NCI-H187 (cell line): ENCODE measurements around the gene SCNN1G.
"Not testable (repeated sequence)": the region's sequence is repeated elsewhere in the genome, so short reads cannot be mapped to it uniquely, and the experiment has no call there.

Source experiments
- DNase-seq, 2 experiments: peaks; one replicate each; lab custom pipeline; 2025; lab: John Stamatoyannopoulos, UW

Gene SCNN1G

DNA sequence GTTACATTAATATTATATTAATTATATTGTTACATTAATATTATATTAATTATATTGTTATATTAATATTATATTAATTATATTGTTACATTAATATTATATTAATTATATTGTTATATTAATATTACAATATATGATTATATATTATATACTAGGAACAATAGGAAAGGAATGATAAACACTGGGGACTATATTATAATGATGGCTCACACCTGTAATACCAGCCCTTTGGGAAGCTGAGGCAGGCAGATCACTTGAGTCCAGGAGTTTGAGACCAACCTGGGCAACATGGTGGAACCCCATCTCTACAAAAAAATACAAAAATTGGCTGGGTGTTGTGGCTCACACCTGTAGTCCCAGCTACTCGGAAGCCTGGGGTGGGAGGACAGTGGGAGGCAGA, 71.1 kb downstream of the SCNN1G start:
- not testable (repeated sequence) for DNase-seq

DNA sequence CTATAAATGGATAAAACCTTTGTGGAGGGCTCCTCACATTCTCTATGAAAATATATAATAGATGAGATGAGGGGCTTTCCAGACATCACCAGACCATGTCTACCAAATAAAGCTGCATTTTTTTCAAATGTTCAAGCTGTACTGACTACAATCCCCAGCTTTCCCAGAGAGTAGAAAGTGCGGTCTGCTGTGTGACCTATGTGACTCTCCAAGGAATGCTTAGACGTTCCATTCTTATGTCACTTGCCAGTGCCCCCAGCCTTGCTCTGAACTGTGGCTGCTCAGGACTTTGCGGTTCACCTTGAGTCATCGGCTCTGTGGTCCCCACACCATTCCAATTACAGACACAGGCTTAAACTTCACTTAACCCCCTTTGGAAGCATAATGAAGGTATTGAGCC, 71.8 kb downstream of the SCNN1G start:
- no peak for DNase-seq

DNA sequence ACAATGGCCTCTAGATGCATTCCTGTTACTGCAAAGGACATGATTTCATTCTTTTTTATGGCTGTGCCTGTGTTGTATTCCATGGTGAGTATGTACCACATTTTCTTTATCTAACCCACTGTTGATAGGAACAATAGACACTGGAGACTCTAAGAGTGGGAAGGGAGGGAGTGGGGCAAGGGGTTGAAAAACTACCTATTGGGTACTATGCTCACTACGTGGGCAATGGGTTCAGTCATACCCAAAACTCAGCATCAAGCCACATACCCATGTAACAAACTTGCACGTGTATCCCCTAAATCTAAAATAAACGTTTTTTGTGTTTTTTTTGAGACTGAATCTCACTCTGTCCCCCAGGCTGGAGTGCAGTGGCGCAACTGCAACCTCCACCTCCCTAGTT, 72.5 kb downstream of the SCNN1G start:
- no peak for DNase-seq

GRCh38 chr16:23256440-23256839, 73.9 kb downstream of the SCNN1G start:
- DNase-seq, result no peak

DNA sequence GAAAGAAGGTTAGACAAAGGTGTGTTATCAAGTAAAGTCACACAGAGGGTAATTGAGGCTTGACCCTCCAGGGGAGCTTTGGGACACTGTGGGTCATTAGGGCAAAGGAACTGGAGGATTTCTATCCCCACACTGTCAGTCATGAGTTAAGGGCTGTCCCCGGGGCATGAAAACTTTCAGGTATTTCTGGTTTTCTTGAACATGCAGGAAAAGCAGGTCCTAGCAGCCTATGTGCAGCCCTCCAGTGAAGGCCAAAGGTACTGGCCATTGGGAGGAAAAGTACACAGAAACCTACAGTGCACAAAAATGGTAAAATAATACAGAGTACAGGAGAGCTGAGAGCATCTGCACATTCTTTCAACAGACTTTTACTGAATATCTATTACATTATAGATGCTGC, 75.1 kb downstream of the SCNN1G start:
- no peak for DNase-seq

DNA sequence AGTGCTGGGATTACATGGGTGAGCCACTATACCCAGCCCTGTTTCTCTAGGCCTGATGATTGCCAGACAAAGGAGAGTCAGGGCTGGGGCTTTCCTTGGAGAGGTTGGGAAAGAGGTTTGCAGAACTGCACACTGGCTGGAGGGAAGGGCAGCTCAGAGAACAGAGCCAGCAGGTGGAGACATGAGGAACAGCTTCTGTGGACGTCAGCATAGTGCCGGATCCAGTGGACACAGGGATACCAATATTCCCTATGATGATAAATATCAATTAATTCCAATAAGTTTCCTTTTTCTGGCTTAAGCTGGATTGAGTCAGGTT, 76.3 kb downstream of the SCNN1G start:
- no peak for DNase-seq
